Neutrophil (primary cell): Measurements from ENCODE around the gene FRRS1L.

Experiments
- H3K27ac ChIP-seq: fragments of 200-600 bp; sonication (generic); 2 replicates; pipeline ENCODE4 v1.5.1; 2016; ENCODE audit warnings: mild to moderate bottlenecking, moderate library complexity
- H3K27me3 ChIP-seq: fragments of 200-600 bp; sonication (generic); 2 replicates; pipeline ENCODE4 v1.6.0; 2016; ENCODE audit warnings: mild to moderate bottlenecking
- H3K36me3 ChIP-seq: fragments of 200-600 bp; sonication (generic); 2 replicates; pipeline ENCODE4 v1.5.1; 2017
- H3K4me1 ChIP-seq, 2 experiments: fragments of 200-600 bp in 1 of 2; sonication (generic) in 1 of 2; 1 replicate in 1 of 2; 2 replicates in 1 of 2; pipeline versions ENCODE4 v1.5.1 to v1.6.1; 2013 to 2016; ENCODE audit warnings: low read depth in 1 of 2, low read length in 1 of 2, mild to moderate bottlenecking in 1 of 2, moderate library complexity in 1 of 2; ENCODE audit not compliant: control insufficient read depth in 1 of 2, insufficient read depth in 1 of 2
- H3K4me3 ChIP-seq, 2 experiments: fragments of 200-600 bp in 1 of 2; sonication (generic) in 1 of 2; 1 replicate in 1 of 2; 2 replicates in 1 of 2; pipeline ENCODE4 v1.5.1; 2013 to 2016; ENCODE audit warnings: low read depth in 1 of 2, low read length in 1 of 2, mild to moderate bottlenecking in 1 of 2, moderate library complexity in 1 of 2
- H3K9me3 ChIP-seq: fragments of 200-600 bp; sonication (generic); 2 replicates; pipeline ENCODE4 v1.5.1; 2016
- CTCF ChIP-seq: fragments of 200-600 bp; sonication (generic); IDR thresholded peaks from 2 replicates; pipeline ENCODE4 v1.5.1; 2016; ENCODE audit warnings: antibody characterized with exemption

Gene FRRS1L

GRCh38 chr9:109163194-109163593, 3.9 kb downstream of the FRRS1L start:
- Histone ChIP-seq H3K36me3 (no peaks in the 10 kb centered on the region), H3K4me3 (no peak overlapping the region), H3K9me3 (no peaks in the 10 kb centered on the region), H3K4me1 (no peaks in the 10 kb centered on the region), H3K27me3 (peaks cover 80% of the 10 kb centered on the region), H3K27ac (no peak overlapping the region)
- TF ChIP-seq CTCF: no peak

- Histone ChIP-seq H3K4me3 (no peak overlapping the region), H3K36me3 (no peaks in the 10 kb centered on the region), H3K4me1 (no peaks in the 10 kb centered on the region), H3K27ac (no peak overlapping the region), H3K27me3 (peaks cover 75% of the 10 kb centered on the region), H3K9me3 (no peaks in the 10 kb centered on the region)
- no peak for TF ChIP-seq CTCF
These were observed 4.4 kb downstream of the FRRS1L start for GRCh38 chr9:109162677-109163076.

GRCh38 chr9:109161471-109161870, 5.6 kb downstream of the FRRS1L start:
- H3K36me3 ChIP-seq: no peaks in the 10 kb centered on the region
- H3K9me3 ChIP-seq: no peaks in the 10 kb centered on the region
- no peak overlapping the region for H3K4me3 ChIP-seq
- no peak overlapping the region for H3K27ac ChIP-seq
- no peak for TF ChIP-seq CTCF
- no peaks in the 10 kb centered on the region for H3K4me1 ChIP-seq
- H3K27me3 ChIP-seq: peaks cover 63% of the 10 kb centered on the region

- H3K4me1 ChIP-seq: no peaks in the 10 kb centered on the region
- H3K27ac ChIP-seq: no peak overlapping the region
- peaks cover 44% of the 10 kb centered on the region for H3K27me3 ChIP-seq
- H3K9me3 ChIP-seq: no peaks in the 10 kb centered on the region
- H3K36me3 ChIP-seq: no peaks in the 10 kb centered on the region
- H3K4me3 ChIP-seq: no peak overlapping the region
- TF ChIP-seq CTCF: no peak
These were observed 7.5 kb downstream of the FRRS1L start for GRCh38 chr9:109159583-109159982.

- TF ChIP-seq CTCF: no peak
- Histone ChIP-seq H3K4me1 (no peaks in the 10 kb centered on the region), H3K36me3 (no peaks in the 10 kb centered on the region), H3K9me3 (no peaks in the 10 kb centered on the region), H3K27ac (no peak overlapping the region), H3K27me3 (peaks cover 34% of the 10 kb centered on the region), H3K4me3 (no peak overlapping the region)
These were observed 8.4 kb downstream of the FRRS1L start for GRCh38 chr9:109158651-109159050.

GRCh38 chr9:109156708-109157107, 10.3 kb downstream of the FRRS1L start:
- TF ChIP-seq CTCF: no peak
- H3K27me3 ChIP-seq: peaks cover 16% of the 10 kb centered on the region
- H3K36me3 ChIP-seq: no peaks in the 10 kb centered on the region
- H3K4me3 ChIP-seq: no peak overlapping the region
- H3K27ac ChIP-seq: no peak overlapping the region
- H3K9me3 ChIP-seq: no peaks in the 10 kb centered on the region
- H3K4me1 ChIP-seq: no peaks in the 10 kb centered on the region
